SK-N-SH (cell line): Measurements from ENCODE around the gene OVAAL. TPM values are rescaled to one million over a fixed set of nuclear protein-coding genes. Genes with fewer than 3 reads are reported as not detected.
A peak's percentile ranks its signal among the peaks of the same experiment; 100 is the strongest.

ENCODE experiments used
- CTCF ChIA-PET: fragments of 300-600, 350-600 bp; formaldehyde crosslinking; extraction: SDS; loops from one replicate; lab custom pipeline; 2021; lab: Yijun Ruan, JAX
- POLR2A ChIA-PET: fragments of 350-600 bp; sonication (Branson Sonifier 250); formaldehyde crosslinking; extraction: SDS; loops from one replicate; lab custom pipeline; 2020; ENCODE audit warnings: antibody characterized with exemption, inconsistent platforms; lab: Yijun Ruan, JAX
- DNase-seq: peaks from one replicate; pipeline ENCODE4 v3.0.0; 2012
- H2AFZ ChIP-seq: fragments of 200-600 bp; sonication (generic); 2 replicates; pipeline ENCODE4 v1.8.1; 2016; ENCODE audit warnings: antibody characterized with exemption, mild to moderate bottlenecking, low read depth
- H3F3A ChIP-seq: fragments of 200-600 bp; sonication (generic); replicated peaks from 2 replicates; pipeline ENCODE3; 2016; ENCODE audit warnings: antibody characterized with exemption, mild to moderate bottlenecking; ENCODE audit not compliant: insufficient read depth
- H3K27ac ChIP-seq, 2 experiments: fragments of 200-500 bp in 1 of 2; fragments of 200-600 bp in 1 of 2; sonication (Bioruptor generic) in 1 of 2; sonication (generic), shearing (Covaris generic) in 1 of 2; 2 replicates each; pipeline versions ENCODE4 v1.5.1 to v1.6.1; 2014 to 2016; ENCODE audit warnings: low read depth in 2 of 2, inconsistent platforms in 1 of 2, low read length in 1 of 2, mild to moderate bottlenecking in 1 of 2, mixed read lengths in 1 of 2
- H3K27me3 ChIP-seq: fragments of 200-600 bp; sonication (generic), shearing (Covaris generic); 2 replicates; pipeline ENCODE4 v1.6.1; 2016; ENCODE audit warnings: mixed run types; ENCODE audit not compliant: insufficient read depth
- H3K36me3 ChIP-seq, 2 experiments: fragments of 200-500 bp in 1 of 2; fragments of 200-600 bp in 1 of 2; sonication (Bioruptor generic) in 1 of 2; sonication (generic) in 1 of 2; replicated peaks in 1 of 2; 2 replicates each; pipeline versions ENCODE3 to v1.5.1; 2014 to 2016; ENCODE audit warnings: low read length in 1 of 2, mild to moderate bottlenecking in 1 of 2; ENCODE audit not compliant: insufficient read depth in 2 of 2, control insufficient read depth in 1 of 2
- H3K4me1 ChIP-seq, 2 experiments: fragments of 200-500 bp in 1 of 2; fragments of 200-600 bp in 1 of 2; sonication (Bioruptor generic) in 1 of 2; sonication (generic), shearing (Covaris generic) in 1 of 2; 2 replicates each; pipeline versions ENCODE4 v1.5.1 to v1.6.1; 2014 to 2016; ENCODE audit warnings: low read depth in 1 of 2, low read length in 1 of 2, mixed run types in 1 of 2; ENCODE audit not compliant: insufficient read depth in 2 of 2, control insufficient read depth in 1 of 2
- H3K4me2 ChIP-seq: fragments of 200-600 bp; sonication (generic), shearing (Covaris generic); 2 replicates; pipeline ENCODE4 v1.6.1; 2017; ENCODE audit warnings: mixed run types
- H3K4me3 ChIP-seq, 2 experiments: fragments of 200-500 bp in 1 of 2; fragments of 200-600 bp in 1 of 2; sonication (Bioruptor generic) in 1 of 2; sonication (generic), shearing (Covaris generic) in 1 of 2; 2 replicates each; pipeline versions ENCODE4 v1.5.1 to v1.8.1; 2014 to 2016; ENCODE audit warnings: low read depth in 2 of 2, inconsistent platforms in 1 of 2, low read length in 1 of 2, mild to moderate bottlenecking in 1 of 2, mixed read lengths in 1 of 2, moderate library complexity in 1 of 2
- H3K79me2 ChIP-seq: fragments of 200-600 bp; sonication (generic); 2 replicates; pipeline ENCODE4 v1.8.1; 2017; ENCODE audit warnings: mild to moderate bottlenecking; ENCODE audit not compliant: insufficient read depth
- H3K9ac ChIP-seq: fragments of 200-600 bp; sonication (generic); 2 replicates; pipeline ENCODE4 v1.6.1; 2017; ENCODE audit warnings: mixed run types
- H3K9me2 ChIP-seq: fragments of 200-600 bp; sonication (generic); 2 replicates; pipeline ENCODE4 v1.6.1; 2017; ENCODE audit warnings: mixed run types
- H3K9me3 ChIP-seq: fragments of 200-600 bp; sonication (generic); 2 replicates; pipeline ENCODE4 v1.6.1; 2017; ENCODE audit warnings: mixed run types, mild to moderate bottlenecking, moderate library complexity
- H4K20me1 ChIP-seq: fragments of 200-600 bp; sonication (generic); 2 replicates; pipeline ENCODE4 v1.6.1; 2017; ENCODE audit warnings: mild to moderate bottlenecking, mixed run types; ENCODE audit not compliant: insufficient read depth
- CHD2 ChIP-seq: fragments of 150-350 bp; IDR thresholded peaks from 2 replicates; pipeline ENCODE4 v1.6.1; 2018; ENCODE audit warnings: low read length; ENCODE audit not compliant: partially characterized antibody
- FOSL2 ChIP-seq: IDR thresholded peaks from 2 replicates; pipeline ENCODE4 v1.4.0; 2012; ENCODE audit warnings: low read depth, mild to moderate bottlenecking, moderate library complexity, borderline replicate concordance
- FOXJ3 ChIP-seq: sonication (generic); formaldehyde crosslinking; IDR thresholded peaks from 2 replicates; pipeline ENCODE4 v1.5.1; 2020; ENCODE audit warnings: mild to moderate bottlenecking, missing genetic modification reagents
- GABPA ChIP-seq: IDR thresholded peaks from 2 replicates; pipeline ENCODE4 v1.4.0; 2012; ENCODE audit warnings: low read depth, mild to moderate bottlenecking
- GATA2 ChIP-seq: sonication (generic); formaldehyde crosslinking; IDR thresholded peaks from 2 replicates; pipeline ENCODE4 v1.5.0; 2020; ENCODE audit warnings: mild to moderate bottlenecking, missing genetic modification reagents
- MXI1 ChIP-seq: IDR thresholded peaks from 2 replicates; pipeline ENCODE4 v1.6.1; 2012; ENCODE audit warnings: mild to moderate bottlenecking, low read depth, low read length, improper control_type of control experiment
- NFIC ChIP-seq: IDR thresholded peaks from 2 replicates; pipeline ENCODE4 v1.4.0; 2012; ENCODE audit warnings: borderline replicate concordance
- RAD21 ChIP-seq: IDR thresholded peaks from 2 replicates; pipeline ENCODE4 v1.6.1; 2012; ENCODE audit warnings: mild to moderate bottlenecking, low read length
- RCOR1 ChIP-seq: fragments of 150-350 bp; IDR thresholded peaks from 2 replicates; pipeline ENCODE4 v1.6.1; 2017; ENCODE audit warnings: antibody characterized with exemption, low read length
- SIN3A ChIP-seq: IDR thresholded peaks from 2 replicates; pipeline ENCODE4 v1.6.1; 2012; ENCODE audit warnings: low read depth, mild to moderate bottlenecking, low read length, moderate library complexity, borderline replicate concordance
- SMC3 ChIP-seq: IDR thresholded peaks from 2 replicates; pipeline ENCODE4 v1.6.1; 2012; ENCODE audit warnings: low read depth, low read length, improper control_type of control experiment
- TAF1 ChIP-seq: IDR thresholded peaks from 2 replicates; pipeline ENCODE4 v1.6.1; 2012; ENCODE audit warnings: low read depth, mild to moderate bottlenecking, low read length, moderate library complexity, borderline replicate concordance
- TEAD4 ChIP-seq: IDR thresholded peaks from 2 replicates; pipeline ENCODE4 v1.4.0; 2012; ENCODE audit warnings: mild to moderate bottlenecking, borderline replicate concordance; ENCODE audit not compliant: insufficient read depth
- YY1 ChIP-seq: IDR thresholded peaks from 2 replicates; pipeline ENCODE4 v1.4.0; 2012; ENCODE audit warnings: low read depth, mild to moderate bottlenecking
- WGBS: methylation state at CpG from one replicate; pipeline ENCODE4 v1.1.6; 2017; ENCODE audit warnings: low lambda C conversion rate; 5-methylcytosine and 5-hydroxymethylcytosine counted together
- polyA plus RNA-seq, 3 experiments: library from polyadenylated mRNA; depleted of rRNA; stranded (reverse); fragments of >200 nt; gene quantifications; 2 replicates each; pipeline ENCODE4 v1.2.3, GENCODE V29; 2012
- TF ChIP-seq, protein P1 (sequence below): fragments of 150-350 bp; IDR thresholded peaks from 2 replicates; pipeline ENCODE4 v1.6.1; 2016; ENCODE audit warnings: mild to moderate bottlenecking, low read depth, low read length
- TF ChIP-seq, protein P2 (sequence below): IDR thresholded peaks from 2 replicates; pipeline ENCODE4 v1.4.0; 2012; ENCODE audit warnings: low read depth, borderline replicate concordance
- TF ChIP-seq, protein P3 (sequence below): IDR thresholded peaks from 2 replicates; pipeline ENCODE4 v1.4.0; 2012; ENCODE audit warnings: low read depth
- TF ChIP-seq, protein P4 (sequence below): IDR thresholded peaks from 2 replicates; pipeline ENCODE4; 2012

The OVAAL gene
- polyA plus RNA-seq, 1 of the 3 experiments (the other 2 are of a cell fraction): not detected

DNA sequence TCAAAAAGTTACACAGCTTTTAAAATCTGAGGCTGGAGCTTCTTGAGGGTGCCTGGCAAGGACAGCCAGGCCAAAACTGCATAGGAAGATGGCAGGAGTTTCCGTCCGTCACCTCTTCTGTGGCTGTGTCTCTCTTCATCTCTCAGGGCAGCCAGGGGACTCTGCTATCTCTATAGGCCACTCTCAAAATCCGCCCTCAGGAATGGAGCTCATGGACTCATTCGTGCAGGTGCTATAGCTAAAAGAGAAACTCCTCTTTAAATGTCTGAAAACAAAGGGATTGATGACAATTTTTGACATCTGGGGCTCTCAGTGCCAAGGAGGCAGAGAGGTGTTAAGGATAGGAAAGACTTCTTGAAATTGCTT is 27.2 kb downstream of the OVAAL start (continued):
- TF ChIP-seq TEAD4: no peak
- TF ChIP-seq, protein P1, sequence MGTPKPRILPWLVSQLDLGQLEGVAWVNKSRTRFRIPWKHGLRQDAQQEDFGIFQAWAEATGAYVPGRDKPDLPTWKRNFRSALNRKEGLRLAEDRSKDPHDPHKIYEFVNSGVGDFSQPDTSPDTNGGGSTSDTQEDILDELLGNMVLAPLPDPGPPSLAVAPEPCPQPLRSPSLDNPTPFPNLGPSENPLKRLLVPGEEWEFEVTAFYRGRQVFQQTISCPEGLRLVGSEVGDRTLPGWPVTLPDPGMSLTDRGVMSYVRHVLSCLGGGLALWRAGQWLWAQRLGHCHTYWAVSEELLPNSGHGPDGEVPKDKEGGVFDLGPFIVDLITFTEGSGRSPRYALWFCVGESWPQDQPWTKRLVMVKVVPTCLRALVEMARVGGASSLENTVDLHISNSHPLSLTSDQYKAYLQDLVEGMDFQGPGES: no peak

DNA sequence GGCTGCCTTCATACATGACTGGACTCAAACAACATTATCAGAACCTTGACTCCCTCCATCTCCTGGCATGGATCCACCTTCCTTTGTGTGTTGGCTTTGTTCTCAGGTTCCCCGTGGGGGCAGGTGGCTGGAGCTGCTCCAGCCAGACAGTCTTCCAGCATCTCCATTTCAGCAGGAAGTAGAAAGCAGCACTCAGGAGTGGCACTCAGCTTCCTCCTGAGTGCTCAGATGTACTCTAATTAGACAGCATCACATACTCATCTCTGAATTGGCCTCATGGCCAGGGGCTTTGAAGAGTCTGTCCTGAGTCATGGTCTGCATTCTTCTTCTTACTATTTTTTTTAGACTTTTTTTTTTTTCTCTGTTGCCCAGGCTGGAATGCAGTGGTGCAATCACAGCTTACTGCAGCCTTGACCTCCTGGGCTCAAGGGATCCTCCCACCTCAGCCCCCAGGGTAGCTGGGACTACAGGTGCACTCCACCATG is 27.9 kb downstream of the OVAAL start:
- Histone ChIP-seq H3K4me2 (no peak overlapping the region), H3K9me3 (no peaks in the 10 kb centered on the region; the same call in 1 of the 2 replicates), H3F3A (peaks cover 7% of the 10 kb centered on the region), H3K9ac (no peak overlapping the region), H3K27me3 (no peaks in the 10 kb centered on the region), H3K36me3 (no peaks in the 10 kb centered on the region), H3K4me1 (peaks cover 0 to 3% of the 10 kb centered on the region in 2 experiments; a peak in 2 of 4 replicates), H3K79me2 (no peaks in the 10 kb centered on the region), H3K27ac (peak overlapping the region in 1 of 2 experiments; percentile 14; a peak in 2 of 4 replicates), H3K4me3 (no peak overlapping the region), H3K9me2 (no peaks in the 10 kb centered on the region), H4K20me1 (no peaks in the 10 kb centered on the region), H2AFZ (no peak overlapping the region)
- ChIA-PET CTCF (no interaction called here), POLR2A (no interaction called here)
- WGBS: 13% methylated on average over 1 of the region's 1 CpG
- TF ChIP-seq NFIC (peak; percentile 9; the same call in 1 of the 2 replicates), FOSL2 (peak; percentile 17; the same call in 1 of the 2 replicates), YY1 (no peak), GATA2 (CRISPR knock-in tag) (no peak)
- DNase-seq: no peak

DNA sequence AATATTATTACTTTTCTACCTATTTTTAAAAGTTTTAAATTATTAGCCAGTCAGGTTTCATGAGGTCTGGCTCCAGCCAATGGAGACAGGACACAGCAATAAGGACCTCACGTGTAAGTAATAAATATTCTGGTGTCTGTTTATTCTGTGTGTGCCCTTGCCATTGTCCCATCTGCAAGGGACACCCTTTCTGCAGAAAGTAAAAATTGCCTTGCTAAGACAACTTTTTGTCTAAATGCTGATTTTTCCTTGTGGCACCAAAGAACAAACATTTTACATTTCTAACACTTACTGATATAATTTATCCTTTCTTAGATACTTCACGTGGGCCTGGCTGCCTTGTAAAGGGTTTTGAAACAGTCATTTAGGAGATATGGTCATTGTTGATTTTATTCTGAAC is 29.4 kb downstream of the OVAAL start:
- peaks cover 0 to 6% of the 10 kb centered on the region in 2 experiments; a peak in 2 of 4 replicates for H3K4me1 ChIP-seq
- no peaks in the 10 kb centered on the region; the same call in 1 of the 2 replicates for H3K9me3 ChIP-seq
- H3K9ac ChIP-seq: no peak overlapping the region
- H3K4me2 ChIP-seq: no peak overlapping the region
- H3K36me3 ChIP-seq: no peaks in the 10 kb centered on the region
- no peak overlapping the region for H2AFZ ChIP-seq
- H3K9me2 ChIP-seq: no peaks in the 10 kb centered on the region
- H4K20me1 ChIP-seq: no peaks in the 10 kb centered on the region
- ChIA-PET POLR2A (no interaction called here), CTCF (no interaction called here)
- DNase-seq: no peak
- H3K4me3 ChIP-seq: no peak overlapping the region
- TF ChIP-seq CHD2: no peak
- TF ChIP-seq GABPA: no peak
- TF ChIP-seq SMC3: no peak
- TF ChIP-seq, protein P2, sequence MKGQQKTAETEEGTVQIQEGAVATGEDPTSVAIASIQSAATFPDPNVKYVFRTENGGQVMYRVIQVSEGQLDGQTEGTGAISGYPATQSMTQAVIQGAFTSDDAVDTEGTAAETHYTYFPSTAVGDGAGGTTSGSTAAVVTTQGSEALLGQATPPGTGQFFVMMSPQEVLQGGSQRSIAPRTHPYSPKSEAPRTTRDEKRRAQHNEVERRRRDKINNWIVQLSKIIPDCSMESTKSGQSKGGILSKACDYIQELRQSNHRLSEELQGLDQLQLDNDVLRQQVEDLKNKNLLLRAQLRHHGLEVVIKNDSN: no peak
- TF ChIP-seq SIN3A: no peak
- no peak for TF ChIP-seq YY1
- TF ChIP-seq MXI1: no peak
- TF ChIP-seq NFIC: no peak
- no peak for TF ChIP-seq RCOR1
- TF ChIP-seq, protein P3, sequence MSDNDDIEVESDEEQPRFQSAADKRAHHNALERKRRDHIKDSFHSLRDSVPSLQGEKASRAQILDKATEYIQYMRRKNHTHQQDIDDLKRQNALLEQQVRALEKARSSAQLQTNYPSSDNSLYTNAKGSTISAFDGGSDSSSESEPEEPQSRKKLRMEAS: no peak
- TF ChIP-seq, protein P4, sequence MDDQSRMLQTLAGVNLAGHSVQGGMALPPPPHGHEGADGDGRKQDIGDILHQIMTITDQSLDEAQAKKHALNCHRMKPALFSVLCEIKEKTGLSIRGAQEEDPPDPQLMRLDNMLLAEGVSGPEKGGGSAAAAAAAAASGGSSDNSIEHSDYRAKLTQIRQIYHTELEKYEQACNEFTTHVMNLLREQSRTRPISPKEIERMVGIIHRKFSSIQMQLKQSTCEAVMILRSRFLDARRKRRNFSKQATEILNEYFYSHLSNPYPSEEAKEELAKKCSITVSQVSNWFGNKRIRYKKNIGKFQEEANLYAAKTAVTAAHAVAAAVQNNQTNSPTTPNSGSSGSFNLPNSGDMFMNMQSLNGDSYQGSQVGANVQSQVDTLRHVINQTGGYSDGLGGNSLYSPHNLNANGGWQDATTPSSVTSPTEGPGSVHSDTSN: no peak
- TF ChIP-seq RAD21: no peak
- no peak for TF ChIP-seq TAF1
- no peak for TF ChIP-seq FOXJ3 (CRISPR knock-in tag)
- no peaks in the 10 kb centered on the region for H3K79me2 ChIP-seq
- peaks cover 7% of the 10 kb centered on the region for H3F3A ChIP-seq
- 74% methylated on average over 2 of the region's 2 CpGs for WGBS
- no peak overlapping the region for H3K27ac ChIP-seq
- no peaks in the 10 kb centered on the region for H3K27me3 ChIP-seq
